Fibroblast of mammary gland (primary cell): Measurements from ENCODE around the gene PSG1.
"Not testable (repeated sequence)": the region's sequence is repeated elsewhere in the genome, so short reads cannot be mapped to it uniquely, and the experiment has no call there.

Experiments used
- DNase-seq: peaks from one replicate; pipeline ENCODE4 v3.0.0-alpha.2; 2010; ENCODE audit warnings: low read depth
- H3K4me3 ChIP-seq: 2 replicates; pipeline ENCODE4 v1.5.1; 2011; ENCODE audit warnings: low read depth, mild to moderate bottlenecking, low read length, moderate library complexity; ENCODE audit not compliant: control insufficient read depth
- CTCF ChIP-seq: conservative IDR thresholded peaks from 2 replicates; pipeline ENCODE4 v1.5.1; 2011; ENCODE audit warnings: low read depth, low read length, inconsistent platforms; ENCODE audit not compliant: control insufficient read depth, insufficient read depth

PSG1 gene

GRCh38 chr19:42912941-42913340 lies 33.4 kb upstream of the PSG1 start:
- DNase-seq, H3K4me3 ChIP-seq: not testable (repeated sequence)

- not testable (repeated sequence) for DNase-seq, H3K4me3 ChIP-seq
Measured at GRCh38 chr19:42911731-42912130, 32.2 kb upstream of the PSG1 start.

GRCh38 chr19:42906162-42906561 lies 26.6 kb upstream of the PSG1 start:
- not testable (repeated sequence) for H3K4me3 ChIP-seq, DNase-seq

GRCh38 chr19:42900561-42900960 lies 21.0 kb upstream of the PSG1 start:
- not testable (repeated sequence) for H3K4me3 ChIP-seq, DNase-seq

GRCh38 chr19:42899674-42900073 lies 20.2 kb upstream of the PSG1 start:
- DNase-seq, H3K4me3 ChIP-seq: not testable (repeated sequence)

- not testable (repeated sequence) for DNase-seq, H3K4me3 ChIP-seq
Measured at GRCh38 chr19:42899110-42899509, 19.6 kb upstream of the PSG1 start.

GRCh38 chr19:42898656-42899055 lies 19.1 kb upstream of the PSG1 start:
- DNase-seq, H3K4me3 ChIP-seq: not testable (repeated sequence)

- H3K4me3 ChIP-seq, DNase-seq: not testable (repeated sequence)
Measured at GRCh38 chr19:42897729-42898128, 18.2 kb upstream of the PSG1 start.

- H3K4me3 ChIP-seq, DNase-seq: not testable (repeated sequence)
Measured at GRCh38 chr19:42890446-42890845, 10.9 kb upstream of the PSG1 start.

GRCh38 chr19:42887876-42888445 lies 8.4 kb upstream of the PSG1 start:
- not testable (repeated sequence) for DNase-seq, H3K4me3 ChIP-seq

- not testable (repeated sequence) for H3K4me3 ChIP-seq, DNase-seq
Measured at GRCh38 chr19:42882730-42883129, 3.2 kb upstream of the PSG1 start.

GRCh38 chr19:42882010-42882409 lies 2.5 kb upstream of the PSG1 start:
- not testable (repeated sequence) for H3K4me3 ChIP-seq, DNase-seq

GRCh38 chr19:42881279-42881678 lies 1.8 kb upstream of the PSG1 start:
- peak; percentile 13 for DNase-seq
- H3K4me3 ChIP-seq: not testable (repeated sequence)
- peak; percentile 45 for TF ChIP-seq CTCF

- not testable (repeated sequence) for DNase-seq, H3K4me3 ChIP-seq
Measured at GRCh38 chr19:42880621-42881020, 1.1 kb upstream of the PSG1 start.

GRCh38 chr19:42876596-42876995 lies 2.9 kb downstream of the PSG1 start:
- not testable (repeated sequence) for H3K4me3 ChIP-seq
- DNase-seq: peak; percentile 46

GRCh38 chr19:42875881-42876280 lies 3.6 kb downstream of the PSG1 start:
- not testable (repeated sequence) for DNase-seq, H3K4me3 ChIP-seq

GRCh38 chr19:42874901-42875813 lies 4.4 kb downstream of the PSG1 start:
- DNase-seq: peak; percentile 68
- not testable (repeated sequence) for H3K4me3 ChIP-seq

GRCh38 chr19:42874136-42874535 lies 5.4 kb downstream of the PSG1 start:
- H3K4me3 ChIP-seq, DNase-seq: not testable (repeated sequence)
